ACC112 (cell line): ENCODE data around the gene MSMO1.

Source experiments
- H2AFZ ChIP-seq: fragments of 200-600 bp; sonication (generic); one replicate; pipeline ENCODE4 v1.6.0; 2017; ENCODE audit warnings: antibody characterized with exemption, low read length; ENCODE audit not compliant: unreplicated experiment
- H3K27ac ChIP-seq: fragments of 200-600 bp; sonication (generic); 2 replicates; pipeline ENCODE4 v1.5.1; 2014; ENCODE audit warnings: low read depth, mild to moderate bottlenecking, antibody characterized with exemption, low read length, moderate library complexity
- H3K27me3 ChIP-seq: fragments of 200-600 bp; sonication (generic); 2 replicates; pipeline ENCODE4 v1.6.1; 2014; ENCODE audit warnings: mild to moderate bottlenecking, antibody characterized with exemption, low read length, moderate library complexity, mixed read lengths; ENCODE audit not compliant: insufficient read depth
- H3K36me3 ChIP-seq: fragments of 200-600 bp; sonication (generic); 2 replicates; pipeline ENCODE4 v1.6.1; 2016; ENCODE audit warnings: mild to moderate bottlenecking, antibody characterized with exemption, low read length, moderate library complexity, mixed read lengths; ENCODE audit not compliant: insufficient read depth
- H3K4me1 ChIP-seq: fragments of 200-600 bp; sonication (generic); one replicate; pipeline ENCODE4 v1.6.1; 2016; ENCODE audit warnings: low read length, mixed read lengths; ENCODE audit not compliant: insufficient read depth, unreplicated experiment, control insufficient read depth
- H3K4me3 ChIP-seq: fragments of 200-600 bp; sonication (generic); 2 replicates; pipeline ENCODE4 v1.5.1; 2014; ENCODE audit warnings: mild to moderate bottlenecking, low read depth, low read length
- H3K79me2 ChIP-seq: fragments of 200-600 bp; sonication (generic); one replicate; pipeline ENCODE4 v1.6.0; 2016; ENCODE audit warnings: low read length; ENCODE audit not compliant: control insufficient read depth, unreplicated experiment, insufficient read depth

Gene MSMO1

DNA sequence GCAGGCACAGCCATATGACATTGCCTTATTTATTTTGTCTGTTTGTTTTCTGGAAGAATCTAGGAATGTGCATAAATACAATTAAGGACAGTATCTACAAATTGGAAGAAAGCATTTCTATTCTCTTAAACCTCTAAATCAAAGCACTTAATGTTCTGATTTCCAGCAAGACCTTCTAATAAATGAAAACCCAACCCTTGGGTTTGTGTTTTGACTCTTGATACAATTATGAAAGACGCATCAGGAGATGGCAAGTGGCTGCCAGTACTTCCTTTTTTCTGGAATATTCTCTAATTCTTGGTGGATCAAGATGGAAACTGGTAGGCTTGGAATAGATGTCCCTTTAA is 50.9 kb downstream of the MSMO1 start:
- Histone ChIP-seq H2AFZ (peak overlapping the region; percentile 93), H3K79me2 (no peaks in the 10 kb centered on the region), H3K4me3 (peak overlapping the region; percentile 78), H3K36me3 (no peaks in the 10 kb centered on the region), H3K27me3 (no peaks in the 10 kb centered on the region), H3K27ac (peak overlapping the region; percentile 3; the same call in 1 of the 2 replicates), H3K4me1 (peaks cover 5% of the 10 kb centered on the region)

DNA sequence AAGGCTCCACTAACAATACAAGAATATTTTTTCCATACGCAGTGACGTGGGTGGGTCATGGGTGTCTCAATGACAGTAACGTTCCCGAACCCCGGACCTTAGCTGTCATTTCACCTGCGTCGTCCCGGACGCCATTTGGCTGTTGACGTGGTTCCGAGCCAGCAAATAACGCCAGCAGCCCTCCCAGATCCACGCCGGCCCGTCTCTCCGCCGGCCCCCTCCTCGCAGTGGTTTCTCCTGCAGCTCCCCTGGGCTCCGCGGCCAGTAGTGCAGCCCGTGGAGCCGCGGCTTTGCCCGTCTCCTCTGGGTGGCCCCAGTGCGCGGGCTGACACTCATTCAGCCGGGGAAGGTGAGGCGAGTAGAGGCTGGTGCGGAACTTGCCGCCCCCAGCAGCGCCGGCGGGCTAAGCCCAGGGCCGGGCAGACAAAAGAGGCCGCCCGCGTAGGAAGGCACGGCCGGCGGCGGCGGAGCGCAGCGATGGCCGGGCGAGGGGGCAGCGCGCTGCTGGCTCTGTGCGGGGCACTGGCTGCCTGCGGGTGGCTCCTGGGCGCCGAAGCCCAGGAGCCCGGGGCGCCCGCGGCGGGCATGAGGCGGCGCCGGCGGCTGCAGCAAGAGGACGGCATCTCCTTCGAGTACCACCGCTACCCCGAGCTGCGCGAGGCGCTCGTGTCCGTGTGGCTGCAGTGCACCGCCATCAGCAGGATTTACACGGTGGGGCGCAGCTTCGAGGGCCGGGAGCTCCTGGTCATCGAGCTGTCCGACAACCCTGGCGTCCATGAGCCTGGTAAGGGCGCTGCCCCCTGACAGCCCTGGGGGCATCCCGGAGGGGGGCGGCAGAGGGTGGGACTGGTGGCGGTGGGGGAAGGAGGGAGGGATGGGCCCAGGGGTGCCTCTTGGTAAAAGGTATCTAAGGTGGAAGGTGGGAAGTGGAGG is 51.5 kb downstream of the MSMO1 start, which contains the start of gene CPE:
Gene CPE (plus strand): TSS at position 264 of the 933 bp plus-strand sequence. CDS start 214 bp downstream, at position 478.
- H3K4me1 ChIP-seq = peaks cover 5% of the 10 kb centered on the region
- H3K27me3 ChIP-seq = no peaks in the 10 kb centered on the region
- H3K4me3 ChIP-seq = peak within 1 kb of the TSS; percentile 78
- no peaks in the 10 kb centered on the region for H3K36me3 ChIP-seq
- H2AFZ ChIP-seq = peak within 1 kb of the TSS; percentile 93
- no peaks in the 10 kb centered on the region for H3K79me2 ChIP-seq
- peak within 1 kb of the TSS; percentile 3; the same call in 1 of the 2 replicates for H3K27ac ChIP-seq

DNA sequence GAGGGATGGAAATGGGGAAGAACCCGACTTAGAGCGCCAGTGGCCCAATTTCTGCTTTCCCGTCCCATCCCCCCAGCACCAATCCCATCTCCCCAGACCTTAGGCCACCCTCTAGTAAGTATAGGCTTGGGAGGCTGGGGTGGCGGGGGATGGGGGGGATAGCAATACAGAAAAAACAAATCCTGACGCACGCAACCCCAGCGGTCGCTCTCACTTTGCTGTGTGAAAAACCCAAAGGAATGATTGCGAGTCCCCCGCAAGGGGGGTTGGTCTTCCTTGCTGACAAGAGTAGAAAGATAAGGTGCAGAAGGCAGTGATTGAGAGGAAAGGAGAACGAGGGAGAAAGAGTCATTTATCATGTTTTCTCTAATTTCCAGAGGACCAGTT is 52.2 kb downstream of the MSMO1 start:
- H3K27me3 ChIP-seq = no peaks in the 10 kb centered on the region
- H3K4me1 ChIP-seq = peaks cover 9% of the 10 kb centered on the region
- no peak overlapping the region for H3K27ac ChIP-seq
- H3K79me2 ChIP-seq = no peaks in the 10 kb centered on the region
- peak overlapping the region; percentile 93 for H2AFZ ChIP-seq
- peak overlapping the region; percentile 78 for H3K4me3 ChIP-seq
- H3K36me3 ChIP-seq = no peaks in the 10 kb centered on the region

DNA sequence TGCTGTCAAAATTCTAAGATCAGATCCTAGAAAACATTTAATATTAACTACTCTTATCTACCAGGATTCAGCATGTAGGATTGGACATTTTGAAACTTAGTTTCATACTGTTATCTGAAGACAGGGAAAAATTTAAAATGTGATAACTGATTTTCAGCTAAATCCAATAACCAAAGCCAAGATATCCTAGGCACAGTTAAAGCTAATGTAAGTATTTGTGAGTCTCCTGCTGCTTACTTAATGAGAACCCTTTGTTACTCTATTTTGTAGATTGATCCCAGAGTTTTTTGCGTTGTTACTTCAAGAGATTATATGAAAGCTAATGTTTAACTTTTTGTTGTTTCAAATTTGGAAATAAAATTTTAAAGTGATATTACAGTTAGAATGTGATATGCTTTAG is 53.3 kb downstream of the MSMO1 start:
- Histone ChIP-seq H3K4me1 (peaks cover 9% of the 10 kb centered on the region), H3K36me3 (no peaks in the 10 kb centered on the region), H3K27me3 (no peaks in the 10 kb centered on the region), H3K27ac (no peak overlapping the region), H3K79me2 (no peaks in the 10 kb centered on the region), H3K4me3 (no peak overlapping the region), H2AFZ (no peak overlapping the region)

DNA sequence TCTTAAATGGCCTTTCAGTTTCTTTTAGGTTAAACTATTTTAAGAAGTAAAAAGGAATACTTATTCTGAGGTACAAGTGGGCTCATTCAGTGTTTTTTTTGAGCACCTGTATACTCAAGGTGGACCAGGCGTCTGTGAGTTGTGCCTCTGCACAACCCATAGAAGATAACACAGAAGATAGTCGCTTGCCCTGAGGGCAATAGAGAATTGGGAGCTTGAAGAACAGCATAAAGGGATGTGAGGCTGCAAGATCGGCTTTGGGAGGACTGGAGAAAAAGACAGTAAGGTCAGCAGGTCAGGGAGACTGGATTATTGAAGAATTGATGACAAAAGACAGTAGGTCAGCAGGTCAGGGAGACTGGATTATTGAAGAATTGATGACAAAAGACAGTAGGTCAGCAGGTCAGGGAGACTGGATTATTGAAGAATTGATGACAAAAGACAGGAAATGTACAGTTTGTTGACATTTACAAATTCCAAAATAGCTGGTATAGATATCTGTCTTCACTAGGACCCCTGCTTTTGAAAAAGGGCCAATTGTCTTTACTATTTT is 54.4 kb downstream of the MSMO1 start:
- Histone ChIP-seq H3K36me3 (no peaks in the 10 kb centered on the region), H2AFZ (no peak overlapping the region), H3K27me3 (no peaks in the 10 kb centered on the region), H3K4me3 (no peak overlapping the region), H3K4me1 (peaks cover 9% of the 10 kb centered on the region), H3K27ac (no peak overlapping the region), H3K79me2 (no peaks in the 10 kb centered on the region)

DNA sequence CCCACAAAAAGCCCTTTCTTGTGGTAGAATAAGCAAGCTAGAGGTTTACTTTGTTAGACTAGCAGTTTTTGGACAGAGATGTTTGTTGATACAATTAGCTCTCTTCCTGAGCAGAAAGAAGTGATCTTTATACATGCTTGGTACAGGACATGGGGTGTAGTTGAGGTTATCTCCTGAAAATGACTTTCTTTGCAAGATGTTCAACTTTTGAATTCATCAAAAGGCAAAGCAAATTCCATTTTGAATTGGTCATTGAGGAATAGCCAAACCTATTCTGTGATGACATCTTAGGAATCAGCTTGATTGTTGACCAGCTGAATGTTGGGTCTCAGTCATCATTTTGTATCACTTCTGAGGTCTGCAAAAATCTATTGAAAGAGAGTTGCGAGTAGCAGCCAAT is 55.2 kb downstream of the MSMO1 start:
- Histone ChIP-seq H3K27me3 (no peaks in the 10 kb centered on the region), H3K36me3 (no peaks in the 10 kb centered on the region), H2AFZ (no peak overlapping the region), H3K4me3 (no peak overlapping the region), H3K79me2 (no peaks in the 10 kb centered on the region), H3K27ac (no peak overlapping the region), H3K4me1 (peaks cover 9% of the 10 kb centered on the region)

DNA sequence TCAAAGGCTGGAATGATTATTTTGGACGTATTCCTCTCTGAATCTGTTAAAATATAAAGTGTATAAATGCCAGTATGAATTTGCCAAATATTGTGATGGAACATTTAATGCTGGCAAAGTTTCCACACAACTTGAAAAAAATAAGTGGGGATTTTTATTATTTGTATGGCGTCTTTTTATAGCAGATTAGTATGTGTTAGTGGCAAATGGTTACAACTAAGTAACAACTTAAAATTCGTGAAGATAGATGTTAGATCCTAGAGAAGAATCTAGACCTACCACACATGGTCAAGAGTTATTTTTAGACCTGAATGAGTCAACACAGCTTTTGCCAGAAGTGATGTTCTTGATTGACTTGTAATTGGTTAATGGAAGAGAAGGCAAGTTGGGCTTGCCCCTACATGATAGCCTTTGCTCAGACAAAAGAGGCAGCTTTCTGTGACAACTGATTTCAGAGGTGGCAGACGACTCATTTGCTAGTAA is 56.2 kb downstream of the MSMO1 start:
- no peaks in the 10 kb centered on the region for H3K36me3 ChIP-seq
- no peak overlapping the region for H3K27ac ChIP-seq
- H3K4me1 ChIP-seq = peaks cover 9% of the 10 kb centered on the region
- H2AFZ ChIP-seq = no peak overlapping the region
- no peaks in the 10 kb centered on the region for H3K27me3 ChIP-seq
- no peaks in the 10 kb centered on the region for H3K79me2 ChIP-seq
- H3K4me3 ChIP-seq = no peak overlapping the region

DNA sequence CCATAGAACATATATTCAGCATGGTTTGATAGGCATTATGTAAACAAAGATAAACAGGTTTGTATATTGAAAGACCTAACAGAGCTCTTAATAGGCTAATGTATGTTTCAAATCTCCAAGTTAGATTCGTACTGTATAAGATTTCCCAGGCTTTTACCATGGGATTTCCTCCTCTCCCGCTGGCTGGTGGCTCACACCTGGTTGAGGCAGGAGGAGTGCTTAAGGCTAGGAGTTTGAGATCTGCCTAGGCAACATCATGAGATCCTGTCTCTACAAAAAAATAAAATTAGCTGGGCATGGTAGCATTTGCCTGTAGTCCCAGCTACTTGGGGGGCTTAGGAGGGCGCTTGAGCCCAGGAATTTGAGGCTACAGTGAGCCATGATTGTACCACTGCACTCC is 56.7 kb downstream of the MSMO1 start:
- no peaks in the 10 kb centered on the region for H3K27me3 ChIP-seq
- no peak overlapping the region for H2AFZ ChIP-seq
- no peaks in the 10 kb centered on the region for H3K79me2 ChIP-seq
- H3K4me3 ChIP-seq = no peak overlapping the region
- no peaks in the 10 kb centered on the region for H3K36me3 ChIP-seq
- no peak overlapping the region for H3K27ac ChIP-seq
- peaks cover 9% of the 10 kb centered on the region for H3K4me1 ChIP-seq

DNA sequence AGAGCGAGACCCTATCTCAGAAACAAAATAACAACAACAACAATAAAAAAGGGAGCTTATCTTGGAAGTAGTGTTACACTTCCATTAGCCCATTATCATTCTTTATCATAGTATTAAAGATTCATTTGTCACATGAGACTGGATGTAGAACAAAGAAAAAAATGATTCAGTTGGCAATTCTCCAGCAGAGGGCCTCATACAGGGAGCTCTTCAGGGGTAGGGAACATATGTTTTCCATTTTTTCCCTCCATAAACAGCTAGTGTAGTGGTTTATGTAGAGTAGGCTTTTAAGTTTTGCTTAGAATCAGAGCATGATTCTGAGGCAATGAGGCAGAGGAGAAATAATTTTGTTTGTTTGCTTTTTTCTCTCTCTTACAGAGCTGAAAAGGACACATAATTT is 57.1 kb downstream of the MSMO1 start:
- Histone ChIP-seq H2AFZ (no peak overlapping the region), H3K27me3 (no peaks in the 10 kb centered on the region), H3K79me2 (no peaks in the 10 kb centered on the region), H3K36me3 (no peaks in the 10 kb centered on the region), H3K27ac (no peak overlapping the region), H3K4me3 (no peak overlapping the region), H3K4me1 (peaks cover 9% of the 10 kb centered on the region)

DNA sequence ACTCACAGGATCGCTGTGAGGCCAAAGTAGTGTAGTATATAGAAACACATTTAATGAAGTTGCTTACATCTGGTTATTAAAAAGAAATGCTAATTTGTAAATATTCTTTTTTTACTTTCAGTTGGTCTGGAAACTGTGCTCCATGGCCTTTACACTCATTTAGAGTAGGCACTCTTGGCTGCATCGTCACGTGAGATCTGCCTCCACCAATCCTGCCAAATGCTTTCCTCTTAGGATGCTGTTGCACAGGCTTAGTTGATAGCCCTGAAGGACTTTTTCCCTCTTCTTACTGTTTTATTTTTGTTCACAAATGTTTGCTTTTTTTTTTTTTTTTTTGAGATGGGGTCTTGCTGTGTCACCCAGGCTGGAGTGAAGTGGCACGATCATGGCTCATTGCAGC is 57.7 kb downstream of the MSMO1 start:
- Histone ChIP-seq H3K4me1 (peaks cover 5% of the 10 kb centered on the region), H2AFZ (no peak overlapping the region), H3K27ac (no peak overlapping the region), H3K36me3 (no peaks in the 10 kb centered on the region), H3K27me3 (no peaks in the 10 kb centered on the region), H3K79me2 (no peaks in the 10 kb centered on the region), H3K4me3 (no peak overlapping the region)

DNA sequence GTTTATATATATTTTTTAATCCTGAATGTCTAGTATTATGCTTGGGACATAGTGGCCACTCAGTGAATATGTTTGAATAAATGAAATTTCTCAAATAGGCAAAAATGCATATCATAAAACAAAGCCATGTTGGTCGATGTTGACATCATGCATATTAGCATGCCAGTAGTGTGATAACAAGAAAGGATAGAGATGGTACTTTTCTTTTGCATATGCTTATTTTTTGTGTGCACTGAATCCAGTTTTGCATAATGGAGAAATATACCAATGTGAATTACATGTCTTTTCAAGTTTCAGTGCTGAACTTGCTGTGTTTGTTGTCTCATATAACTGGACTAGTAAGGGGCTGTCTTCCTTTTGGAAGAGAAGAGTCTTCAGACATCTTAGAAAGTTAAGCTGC is 58.9 kb downstream of the MSMO1 start:
- Histone ChIP-seq H3K36me3 (no peaks in the 10 kb centered on the region), H3K27me3 (no peaks in the 10 kb centered on the region), H2AFZ (no peak overlapping the region), H3K4me3 (no peak overlapping the region), H3K27ac (no peak overlapping the region), H3K79me2 (no peaks in the 10 kb centered on the region), H3K4me1 (peaks cover 4% of the 10 kb centered on the region)
